NCI-H69 (cell line): ENCODE data around the gene MFSD12.

ENCODE experiments used
- DNase-seq: peaks from one replicate; lab custom pipeline; 2025; lab: John Stamatoyannopoulos, UW

The MFSD12 gene

GRCh38 chr19:3557461-3558248 lies at the start of gene MFSD12:
MFSD12 (minus strand) TSS chr19:3557586; CDS start chr19:3557403, 183 bp downstream.
- DNase-seq, result peak; percentile 98

- DNase-seq, result peak; percentile 73
These were observed 49.4 kb upstream of the MFSD12 start, which contains the start of gene TBXA2R for GRCh38 chr19:3606690-3607289. TBXA2R (minus strand) TSS chr19:3606875; CDS start chr19:3600634, 6,241 bp downstream.

GRCh38 chr19:3606174-3606689 lies 48.8 kb upstream of the MFSD12 start:
- DNase-seq, result peak; percentile 84

- DNase-seq, result peak; percentile 62
These were observed 48.4 kb upstream of the MFSD12 start for GRCh38 chr19:3605770-3606169.

- no peak for DNase-seq
These were observed 48.0 kb upstream of the MFSD12 start for GRCh38 chr19:3605361-3605760.

GRCh38 chr19:3604987-3605343 lies 47.6 kb upstream of the MFSD12 start:
- DNase-seq, result no peak

GRCh38 chr19:3604227-3604986 lies 47.0 kb upstream of the MFSD12 start:
- DNase-seq, result no peak

GRCh38 chr19:3603121-3603811 lies 45.9 kb upstream of the MFSD12 start:
- DNase-seq, result peak; percentile 26

- no peak for DNase-seq
These were observed 43.6 kb upstream of the MFSD12 start for GRCh38 chr19:3601021-3601420.

- no peak for DNase-seq
These were observed 42.4 kb upstream of the MFSD12 start for GRCh38 chr19:3599776-3600187.

GRCh38 chr19:3595521-3596061 lies 38.2 kb upstream of the MFSD12 start:
- peak; percentile 38 for DNase-seq

- DNase-seq, result peak; percentile 23
These were observed 35.8 kb upstream of the MFSD12 start for GRCh38 chr19:3593156-3593555.

GRCh38 chr19:3591876-3592613 lies 34.7 kb upstream of the MFSD12 start:
- no peak for DNase-seq

GRCh38 chr19:3590991-3591659 lies 33.7 kb upstream of the MFSD12 start:
- DNase-seq, result no peak

- no peak for DNase-seq
These were observed 32.6 kb upstream of the MFSD12 start for GRCh38 chr19:3589949-3590348.

- DNase-seq, result no peak
These were observed 32.1 kb upstream of the MFSD12 start for GRCh38 chr19:3589439-3589838.

GRCh38 chr19:3586707-3587346 lies 29.4 kb upstream of the MFSD12 start:
- DNase-seq, result peak; percentile 49

GRCh38 chr19:3586127-3586626 lies 28.8 kb upstream of the MFSD12 start:
- DNase-seq, result peak; percentile 61

GRCh38 chr19:3585301-3586126 lies 28.1 kb upstream of the MFSD12 start, which contains the start of gene GIPC3:
GIPC3 (plus strand) TSS chr19:3585478; CDS start chr19:3585598, 120 bp downstream.
- DNase-seq, result peak; percentile 41
